ENCODE data around the gene LHFPL3. TPM values are rescaled to one million over a fixed set of nuclear protein-coding genes. Genes with fewer than 3 reads are reported as not detected.
"Not testable (repeated sequence)": the region's sequence is repeated elsewhere in the genome, so short reads cannot be mapped to it uniquely, and the experiment has no call there.

LHFPL3 gene
- total RNA-seq, 1 donor from 2014 or later: not detected

DNA sequence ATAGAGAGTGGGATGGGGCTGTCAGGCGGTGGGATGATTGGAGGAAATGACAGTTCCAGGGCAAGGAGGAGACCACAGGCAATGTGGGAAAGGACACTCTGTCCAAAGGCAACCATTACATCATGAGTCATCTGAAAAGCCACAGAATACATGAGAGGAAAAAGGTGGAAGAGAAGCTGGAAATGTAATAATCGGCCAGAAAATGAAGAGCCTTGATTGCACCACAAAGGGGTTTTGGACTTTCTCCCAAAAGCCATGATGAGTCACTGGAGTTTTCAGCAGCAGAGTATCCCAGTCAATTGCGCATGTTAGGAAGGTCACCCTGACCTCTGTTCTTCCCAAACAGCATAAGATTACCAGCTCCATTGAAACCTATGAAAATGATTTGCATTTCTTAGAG, 222.0 kb downstream of the LHFPL3 start:
- no peak overlapping the region for H3K27ac Mint-ChIP-seq
- no peaks in the 10 kb centered on the region for H3K27me3 Mint-ChIP-seq
- no peaks in the 10 kb centered on the region for H3K36me3 Mint-ChIP-seq (ENCODE audit: low read depth)
- CTCF ChIA-PET: no interaction called here
- TF ChIP-seq, protein P1, sequence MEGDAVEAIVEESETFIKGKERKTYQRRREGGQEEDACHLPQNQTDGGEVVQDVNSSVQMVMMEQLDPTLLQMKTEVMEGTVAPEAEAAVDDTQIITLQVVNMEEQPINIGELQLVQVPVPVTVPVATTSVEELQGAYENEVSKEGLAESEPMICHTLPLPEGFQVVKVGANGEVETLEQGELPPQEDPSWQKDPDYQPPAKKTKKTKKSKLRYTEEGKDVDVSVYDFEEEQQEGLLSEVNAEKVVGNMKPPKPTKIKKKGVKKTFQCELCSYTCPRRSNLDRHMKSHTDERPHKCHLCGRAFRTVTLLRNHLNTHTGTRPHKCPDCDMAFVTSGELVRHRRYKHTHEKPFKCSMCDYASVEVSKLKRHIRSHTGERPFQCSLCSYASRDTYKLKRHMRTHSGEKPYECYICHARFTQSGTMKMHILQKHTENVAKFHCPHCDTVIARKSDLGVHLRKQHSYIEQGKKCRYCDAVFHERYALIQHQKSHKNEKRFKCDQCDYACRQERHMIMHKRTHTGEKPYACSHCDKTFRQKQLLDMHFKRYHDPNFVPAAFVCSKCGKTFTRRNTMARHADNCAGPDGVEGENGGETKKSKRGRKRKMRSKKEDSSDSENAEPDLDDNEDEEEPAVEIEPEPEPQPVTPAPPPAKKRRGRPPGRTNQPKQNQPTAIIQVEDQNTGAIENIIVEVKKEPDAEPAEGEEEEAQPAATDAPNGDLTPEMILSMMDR (IDR thresholded peaks at IDR 0.05): no peak
- intact Hi-C loops (cut with micrococcal nuclease): no loop called here
- H3K4me1 Mint-ChIP-seq: no peaks in the 10 kb centered on the region
- H3K4me3 Mint-ChIP-seq: no peak overlapping the region
- peaks cover 3% of the 10 kb centered on the region for H3K9me3 Mint-ChIP-seq
- POLR2A ChIA-PET: no interaction called here
- DNase-seq: no peak
- ATAC-seq (ENCODE audit: low read depth): no peak

DNA sequence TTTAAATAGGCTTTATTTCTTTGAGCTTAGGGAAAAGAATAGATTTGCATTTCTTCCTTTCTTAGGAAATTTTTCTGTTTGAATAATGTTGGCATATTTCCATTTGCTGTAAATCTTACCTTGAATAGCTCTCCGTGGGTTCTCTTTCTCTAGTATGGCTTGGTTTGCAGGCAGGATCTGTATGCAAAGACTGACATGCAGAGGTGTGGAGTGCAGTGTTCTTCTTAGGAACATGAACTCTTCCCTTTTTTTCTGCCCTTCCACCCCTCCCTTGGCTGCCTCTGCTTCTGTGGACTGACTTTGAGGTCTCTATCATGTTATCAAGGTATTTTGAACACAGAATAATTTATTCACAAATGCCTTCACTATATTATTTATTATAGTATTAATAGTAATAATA, 222.8 kb downstream of the LHFPL3 start:
- intact Hi-C loops (cut with micrococcal nuclease): no loop called here
- Mint-ChIP-seq H3K27ac (no peak overlapping the region), H3K4me1 (no peaks in the 10 kb centered on the region), H3K36me3 (ENCODE audit: low read depth) (no peaks in the 10 kb centered on the region), H3K4me3 (no peak overlapping the region), H3K27me3 (no peaks in the 10 kb centered on the region), H3K9me3 (peaks cover 3% of the 10 kb centered on the region)
- ATAC-seq (ENCODE audit: low read depth): no peak
- TF ChIP-seq, protein P1 (IDR thresholded peaks at IDR 0.05): no peak
- DNase-seq: no peak
- CTCF ChIA-PET: no interaction called here
- POLR2A ChIA-PET: no interaction called here

DNA sequence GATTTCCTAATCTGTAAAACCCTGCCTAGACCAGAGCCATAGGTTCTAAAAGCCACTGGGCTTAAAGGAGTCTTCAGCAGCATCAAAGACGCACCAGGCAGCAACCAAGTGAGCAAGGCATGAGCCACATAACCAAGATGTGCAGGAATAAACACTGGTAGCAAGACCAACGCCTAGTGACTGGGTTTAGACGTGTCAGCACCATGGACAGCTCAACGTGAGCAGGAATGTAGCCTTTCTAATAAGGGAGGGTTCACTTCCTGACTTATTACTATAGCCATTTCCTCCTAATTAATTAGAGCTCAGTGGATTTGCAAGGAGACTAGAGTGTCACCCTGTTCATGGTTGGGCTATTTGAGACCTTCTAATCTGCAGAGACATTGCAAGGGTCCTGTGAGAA, 223.7 kb downstream of the LHFPL3 start:
- H3K4me1 Mint-ChIP-seq: no peaks in the 10 kb centered on the region
- no peaks in the 10 kb centered on the region for H3K27me3 Mint-ChIP-seq
- peaks cover 5% of the 10 kb centered on the region for H3K9me3 Mint-ChIP-seq
- CTCF ChIA-PET: no interaction called here
- POLR2A ChIA-PET: no interaction called here
- no peaks in the 10 kb centered on the region for H3K36me3 Mint-ChIP-seq (ENCODE audit: low read depth)
- no peak for DNase-seq
- no peak for ATAC-seq (ENCODE audit: low read depth)
- no peak overlapping the region for H3K4me3 Mint-ChIP-seq
- no peak overlapping the region for H3K27ac Mint-ChIP-seq
- intact Hi-C loops (cut with micrococcal nuclease): no loop called here
- TF ChIP-seq, protein P1 (IDR thresholded peaks at IDR 0.05): no peak

DNA sequence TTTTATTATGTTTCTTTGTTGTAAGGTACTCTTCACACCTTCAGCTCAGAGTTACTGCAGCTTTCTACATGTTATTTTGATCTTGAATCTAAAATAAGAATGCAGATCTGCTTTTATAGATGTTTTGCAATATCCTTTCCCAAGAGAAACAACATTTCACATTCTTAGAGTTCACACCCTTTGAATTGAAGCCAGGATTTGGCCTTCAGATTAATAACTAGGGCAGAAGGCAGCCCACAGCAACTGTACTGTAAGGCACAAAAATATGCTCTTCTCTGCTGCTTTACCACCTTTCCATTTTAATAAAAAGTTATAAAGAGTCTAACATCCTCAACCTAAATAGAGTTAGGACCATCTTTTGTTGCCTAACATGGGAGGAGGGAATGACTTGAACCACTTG, 224.7 kb downstream of the LHFPL3 start:
- TF ChIP-seq, protein P1 (IDR thresholded peaks at IDR 0.05): no peak
- no peak for ATAC-seq (ENCODE audit: low read depth)

DNA sequence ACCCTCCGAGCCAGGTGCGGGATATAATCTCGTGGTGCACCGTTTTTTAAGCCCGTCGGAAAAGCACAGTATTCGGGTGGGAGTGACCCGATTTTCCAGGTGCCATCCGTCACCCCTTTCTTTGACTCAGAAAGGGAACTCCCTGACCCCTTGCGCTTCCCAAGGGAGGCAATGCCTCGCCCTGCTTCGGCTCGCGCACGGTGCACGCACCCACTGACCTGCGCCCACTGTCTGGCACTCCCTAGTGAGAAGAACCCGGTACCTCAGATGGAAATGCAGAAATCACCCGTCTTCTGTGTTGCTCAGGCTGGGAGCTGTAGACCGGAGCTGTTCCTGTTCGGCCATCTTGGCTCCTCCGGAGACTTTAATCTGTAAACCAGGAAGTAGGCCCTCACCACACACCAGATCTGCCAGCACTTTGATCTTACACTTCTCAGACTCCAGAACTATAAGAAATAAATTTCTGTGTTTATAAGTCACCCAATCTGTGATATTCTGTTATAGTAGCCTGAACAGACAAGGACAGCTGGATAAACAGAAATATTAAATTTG, 235.0 kb downstream of the LHFPL3 start:
- POLR2A ChIA-PET; CTCF ChIA-PET; H3K4me1 Mint-ChIP-seq; H3K27ac Mint-ChIP-seq; ATAC-seq (ENCODE audit: low read depth); H3K4me3 Mint-ChIP-seq; H3K36me3 Mint-ChIP-seq (ENCODE audit: low read depth); intact Hi-C loops (cut with micrococcal nuclease); H3K9me3 Mint-ChIP-seq; DNase-seq; H3K27me3 Mint-ChIP-seq: not testable (repeated sequence)

More for the DNA sequence above, 224.7 kb downstream of the LHFPL3 start:
- DNase-seq: no peak
- ChIA-PET POLR2A (no interaction called here), CTCF (no interaction called here)
- Mint-ChIP-seq H3K36me3 (ENCODE audit: low read depth) (no peaks in the 10 kb centered on the region), H3K9me3 (peaks cover 6% of the 10 kb centered on the region), H3K4me1 (no peaks in the 10 kb centered on the region), H3K27me3 (no peaks in the 10 kb centered on the region), H3K27ac (no peak overlapping the region), H3K4me3 (no peak overlapping the region)
- intact Hi-C loops (cut with micrococcal nuclease): no loop called here

DNA sequence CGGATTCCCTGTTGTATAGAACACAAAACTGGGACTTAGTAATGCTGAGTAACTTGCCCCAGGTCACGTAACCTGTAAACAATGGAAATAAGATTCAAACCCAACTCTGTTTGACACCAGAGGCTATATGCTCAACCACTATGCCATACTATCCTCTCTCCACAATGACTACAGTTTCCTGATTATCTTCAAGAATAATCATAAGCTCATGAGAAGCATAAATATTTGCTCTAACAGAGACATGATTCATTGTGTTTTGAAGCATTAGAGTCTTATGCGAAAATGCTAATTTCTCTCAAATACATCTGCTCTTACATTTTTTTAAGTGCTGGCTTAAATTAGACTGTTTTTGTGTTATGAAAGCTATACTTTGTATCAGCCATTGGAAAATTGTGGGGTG, 241.3 kb downstream of the LHFPL3 start:
- Mint-ChIP-seq H3K36me3 (ENCODE audit: low read depth) (no peaks in the 10 kb centered on the region), H3K4me3 (no peak overlapping the region), H3K27me3 (peaks cover 2% of the 10 kb centered on the region), H3K9me3 (no peaks in the 10 kb centered on the region), H3K4me1 (no peaks in the 10 kb centered on the region), H3K27ac (no peak overlapping the region)
- DNase-seq: no peak
- TF ChIP-seq, protein P1 (IDR thresholded peaks at IDR 0.05): no peak
- CTCF ChIA-PET: no interaction called here
- intact Hi-C loops (cut with micrococcal nuclease): no loop called here
- POLR2A ChIA-PET: no interaction called here
- no peak for ATAC-seq (ENCODE audit: low read depth)
